SU-DHL-6 (cell line): Measurements from ENCODE around the gene CNKSR3.

Experiments
- H2AFZ ChIP-seq: fragments of 200-600 bp; sonication (generic); 2 replicates; pipeline ENCODE4 v1.6.1; 2014; ENCODE audit warnings: low read depth, mild to moderate bottlenecking, moderate library complexity, mixed read lengths, antibody characterized with exemption, low read length; ENCODE audit not compliant: severe bottlenecking
- H3F3A ChIP-seq: fragments of 200-600 bp; shearing (Covaris generic); 2 replicates; pipeline ENCODE4 v1.6.0; 2016; ENCODE audit warnings: antibody characterized with exemption, mild to moderate bottlenecking; ENCODE audit not compliant: insufficient read depth
- H3K27ac ChIP-seq: fragments of 200-600 bp; sonication (generic); 2 replicates; pipeline ENCODE4 v1.5.1; 2016; ENCODE audit warnings: low read depth, mild to moderate bottlenecking, low read length, moderate library complexity, mixed read lengths
- H3K27me3 ChIP-seq: fragments of 200-600 bp; sonication (generic), shearing (Covaris generic); 2 replicates; pipeline ENCODE4 v1.6.0; 2014; ENCODE audit warnings: mild to moderate bottlenecking, low read length
- H3K36me3 ChIP-seq: fragments of 200-600 bp; sonication (generic); 2 replicates; pipeline ENCODE4 v1.6.1; 2014; ENCODE audit warnings: mild to moderate bottlenecking, low read length, mixed read lengths
- H3K4me2 ChIP-seq: fragments of 300-600, 200-600 bp; shearing (Covaris generic), sonication (generic); 2 replicates; pipeline ENCODE4 v1.6.0; 2014; ENCODE audit warnings: low read length, low read depth, mild to moderate bottlenecking; ENCODE audit not compliant: poor library complexity, severe bottlenecking
- H3K4me3 ChIP-seq: fragments of 200-600 bp; sonication (generic); 2 replicates; pipeline ENCODE4 v1.5.1; 2014; ENCODE audit warnings: antibody characterized with exemption, low read length, mild to moderate bottlenecking, mixed read lengths; ENCODE audit not compliant: insufficient read depth, poor library complexity, severe bottlenecking
- H3K79me2 ChIP-seq: fragments of 200-600 bp; sonication (generic); 2 replicates; pipeline ENCODE4 v1.6.1; 2014; ENCODE audit warnings: mild to moderate bottlenecking, low read length, moderate library complexity; ENCODE audit not compliant: insufficient read depth
- H3K9ac ChIP-seq: fragments of 200-600 bp; sonication (generic); 2 replicates; pipeline ENCODE4 v1.7.0; 2014; ENCODE audit warnings: mild to moderate bottlenecking, low read length
- H3K9me2 ChIP-seq: fragments of 200-600 bp; sonication (generic); replicated peaks from 2 replicates; pipeline ENCODE4 v1.6.1; 2014; ENCODE audit warnings: low read length; ENCODE audit not compliant: insufficient read depth
- H3K9me3 ChIP-seq: fragments of 200-600 bp; sonication (generic); 2 replicates; pipeline ENCODE4 v1.6.1; 2014; ENCODE audit warnings: low read length, mixed read lengths; ENCODE audit not compliant: insufficient read depth
- H4K20me1 ChIP-seq: fragments of 200-600 bp; sonication (generic); 2 replicates; pipeline ENCODE4 v1.6.1; 2014; ENCODE audit warnings: low read depth, mild to moderate bottlenecking, antibody characterized with exemption, low read length, moderate library complexity, mixed read lengths
- CTCF ChIP-seq: fragments of 200-600 bp; sonication (generic); IDR thresholded peaks from one replicate; pipeline ENCODE4 v1.5.1; 2017; ENCODE audit warnings: antibody characterized with exemption, mild to moderate bottlenecking, low read length, moderate library complexity; ENCODE audit not compliant: insufficient read depth, poor library complexity, severe bottlenecking
- EZH2phosphoT487 ChIP-seq: fragments of 200-600 bp; sonication (generic), shearing (Covaris generic); conservative IDR thresholded peaks from 2 replicates; pipeline ENCODE4 v1.6.1; 2018; ENCODE audit warnings: mild to moderate bottlenecking, antibody characterized with exemption, low read length, moderate library complexity, mixed read lengths

The CNKSR3 gene

GRCh38 chr6:154397491-154398195, 112.8 kb downstream of the CNKSR3 start:
- Histone ChIP-seq H4K20me1 (no peaks in the 10 kb centered on the region), H3K4me2 (no peak overlapping the region), H3K27ac (no peak overlapping the region), H3K4me3 (no peak overlapping the region), H3K36me3 (no peaks in the 10 kb centered on the region), H3K9me2 (no peaks in the 10 kb centered on the region), H3K79me2 (no peaks in the 10 kb centered on the region), H3K27me3 (no peaks in the 10 kb centered on the region), H3F3A (no peaks in the 10 kb centered on the region), H2AFZ (no peak overlapping the region), H3K9me3 (no peaks in the 10 kb centered on the region), H3K9ac (no peak overlapping the region)
- TF ChIP-seq EZH2phosphoT487, result no peak
- TF ChIP-seq CTCF, result no peak

GRCh38 chr6:154395878-154396277, 114.6 kb downstream of the CNKSR3 start:
- Histone ChIP-seq H3K27ac (no peak overlapping the region), H2AFZ (no peak overlapping the region), H3K9me2 (no peaks in the 10 kb centered on the region), H3F3A (no peaks in the 10 kb centered on the region), H4K20me1 (no peaks in the 10 kb centered on the region), H3K9me3 (no peaks in the 10 kb centered on the region), H3K79me2 (no peaks in the 10 kb centered on the region), H3K4me3 (no peak overlapping the region), H3K27me3 (no peaks in the 10 kb centered on the region), H3K9ac (no peak overlapping the region), H3K4me2 (no peak overlapping the region), H3K36me3 (no peaks in the 10 kb centered on the region)
- TF ChIP-seq EZH2phosphoT487 (no peak), CTCF (no peak)

DNA sequence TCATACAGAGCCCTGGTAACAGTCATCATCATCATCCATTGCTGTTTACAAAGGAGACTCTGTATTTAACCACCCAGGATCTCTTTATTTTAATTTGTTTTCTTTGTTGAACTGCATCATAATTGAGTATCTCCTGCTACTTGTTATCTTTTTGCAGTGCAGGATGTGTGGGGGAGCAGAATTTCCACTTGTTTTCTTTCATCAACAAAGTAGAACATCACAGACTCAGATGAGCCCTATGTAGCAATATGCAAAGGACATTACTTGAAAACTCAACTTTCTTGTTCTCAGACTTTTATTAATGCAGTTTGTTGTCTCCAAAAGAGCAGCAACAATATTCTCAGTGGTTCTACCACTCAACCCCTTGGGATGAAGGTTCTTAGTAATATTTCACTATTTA, 115.2 kb downstream of the CNKSR3 start:
- Histone ChIP-seq H3F3A (no peaks in the 10 kb centered on the region), H3K27me3 (no peaks in the 10 kb centered on the region), H4K20me1 (no peaks in the 10 kb centered on the region), H3K9me2 (no peaks in the 10 kb centered on the region), H3K9me3 (no peaks in the 10 kb centered on the region), H2AFZ (no peak overlapping the region), H3K36me3 (no peaks in the 10 kb centered on the region), H3K9ac (no peak overlapping the region), H3K4me2 (no peak overlapping the region), H3K27ac (no peak overlapping the region), H3K79me2 (no peaks in the 10 kb centered on the region), H3K4me3 (no peak overlapping the region)
- TF ChIP-seq EZH2phosphoT487 (no peak), CTCF (no peak)
